ENCODE data around the gene GRAMD4. TPM values are rescaled to one million over a fixed set of nuclear protein-coding genes. Genes with fewer than 3 reads are reported as not detected.
A peak's percentile ranks its signal among the peaks of the same experiment; 100 is the strongest.

Gene GRAMD4
- total and polyA plus RNA-seq, 4 donors, result 16.3 to 67.7 (median 21.2) TPM

DNA sequence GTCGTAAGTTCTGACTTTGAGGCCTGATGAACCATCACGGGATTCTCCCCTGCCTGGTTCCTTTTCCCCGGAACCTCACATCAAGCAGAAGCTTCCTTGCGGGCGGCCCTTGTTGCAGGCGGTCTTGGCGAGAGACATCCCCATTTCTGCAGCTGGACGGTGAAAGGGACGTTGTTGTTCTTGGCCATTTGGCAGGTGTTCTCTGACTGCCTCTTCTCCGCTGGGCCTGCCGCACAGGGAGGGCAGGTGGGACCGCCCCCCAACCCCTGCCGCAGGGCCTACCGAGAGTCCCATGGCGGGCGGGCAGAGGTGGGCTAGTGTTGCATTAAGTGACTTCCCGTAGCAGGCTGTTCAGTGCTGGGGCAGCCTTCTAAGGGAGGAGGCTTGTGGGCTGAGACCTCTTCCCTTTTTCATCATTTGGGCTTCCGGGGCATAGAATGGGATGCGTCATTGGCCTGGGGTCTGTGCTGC, 26.9 kb upstream of the GRAMD4 start:
- 37 to 66% methylated on average over 19 of the region's 19 CpGs for WGBS, 2 donors
- H3K4me3 ChIP-seq, result no peak overlapping the region
- no peaks in the 10 kb centered on the region for H3K36me3 ChIP-seq (ENCODE audit: control insufficient read depth in 4 of 4, insufficient read depth in 4 of 4, low read length in 4 of 4)
- peak overlapping the region; percentile 55 to 82 for H3K27ac ChIP-seq (ENCODE audit: low read depth in 1 of 2, low read length in 1 of 2)
- TF ChIP-seq, protein P1, sequence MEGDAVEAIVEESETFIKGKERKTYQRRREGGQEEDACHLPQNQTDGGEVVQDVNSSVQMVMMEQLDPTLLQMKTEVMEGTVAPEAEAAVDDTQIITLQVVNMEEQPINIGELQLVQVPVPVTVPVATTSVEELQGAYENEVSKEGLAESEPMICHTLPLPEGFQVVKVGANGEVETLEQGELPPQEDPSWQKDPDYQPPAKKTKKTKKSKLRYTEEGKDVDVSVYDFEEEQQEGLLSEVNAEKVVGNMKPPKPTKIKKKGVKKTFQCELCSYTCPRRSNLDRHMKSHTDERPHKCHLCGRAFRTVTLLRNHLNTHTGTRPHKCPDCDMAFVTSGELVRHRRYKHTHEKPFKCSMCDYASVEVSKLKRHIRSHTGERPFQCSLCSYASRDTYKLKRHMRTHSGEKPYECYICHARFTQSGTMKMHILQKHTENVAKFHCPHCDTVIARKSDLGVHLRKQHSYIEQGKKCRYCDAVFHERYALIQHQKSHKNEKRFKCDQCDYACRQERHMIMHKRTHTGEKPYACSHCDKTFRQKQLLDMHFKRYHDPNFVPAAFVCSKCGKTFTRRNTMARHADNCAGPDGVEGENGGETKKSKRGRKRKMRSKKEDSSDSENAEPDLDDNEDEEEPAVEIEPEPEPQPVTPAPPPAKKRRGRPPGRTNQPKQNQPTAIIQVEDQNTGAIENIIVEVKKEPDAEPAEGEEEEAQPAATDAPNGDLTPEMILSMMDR (IDR thresholded peaks at IDR 0.05; ENCODE audit: control extremely low read depth, extremely low read depth), result no peak
- H3K4me1 ChIP-seq (ENCODE audit: control insufficient read depth in 5 of 5, insufficient read depth in 5 of 5, low read length in 5 of 5), result peaks cover 6 to 30% (median 13%) of the 10 kb centered on the region in 5 donors
- H3K27me3 ChIP-seq (ENCODE audit: control insufficient read depth in 3 of 3, insufficient read depth in 3 of 3, low read length in 2 of 3), result no peaks in the 10 kb centered on the region
- no peak for DNase-seq
- H3K9me3 ChIP-seq (ENCODE audit: control insufficient read depth in 4 of 4, insufficient read depth in 3 of 4, low read length in 3 of 4), result no peaks in the 10 kb centered on the region
- H3K9ac ChIP-seq (ENCODE audit: insufficient read depth in 1 of 2, low read length in 2 of 2), result peak overlapping the region in 1 of 2 donors; percentile 47
- peak; percentile 65 for ATAC-seq (ENCODE audit: insufficient read depth, low FRiP score)

DNA sequence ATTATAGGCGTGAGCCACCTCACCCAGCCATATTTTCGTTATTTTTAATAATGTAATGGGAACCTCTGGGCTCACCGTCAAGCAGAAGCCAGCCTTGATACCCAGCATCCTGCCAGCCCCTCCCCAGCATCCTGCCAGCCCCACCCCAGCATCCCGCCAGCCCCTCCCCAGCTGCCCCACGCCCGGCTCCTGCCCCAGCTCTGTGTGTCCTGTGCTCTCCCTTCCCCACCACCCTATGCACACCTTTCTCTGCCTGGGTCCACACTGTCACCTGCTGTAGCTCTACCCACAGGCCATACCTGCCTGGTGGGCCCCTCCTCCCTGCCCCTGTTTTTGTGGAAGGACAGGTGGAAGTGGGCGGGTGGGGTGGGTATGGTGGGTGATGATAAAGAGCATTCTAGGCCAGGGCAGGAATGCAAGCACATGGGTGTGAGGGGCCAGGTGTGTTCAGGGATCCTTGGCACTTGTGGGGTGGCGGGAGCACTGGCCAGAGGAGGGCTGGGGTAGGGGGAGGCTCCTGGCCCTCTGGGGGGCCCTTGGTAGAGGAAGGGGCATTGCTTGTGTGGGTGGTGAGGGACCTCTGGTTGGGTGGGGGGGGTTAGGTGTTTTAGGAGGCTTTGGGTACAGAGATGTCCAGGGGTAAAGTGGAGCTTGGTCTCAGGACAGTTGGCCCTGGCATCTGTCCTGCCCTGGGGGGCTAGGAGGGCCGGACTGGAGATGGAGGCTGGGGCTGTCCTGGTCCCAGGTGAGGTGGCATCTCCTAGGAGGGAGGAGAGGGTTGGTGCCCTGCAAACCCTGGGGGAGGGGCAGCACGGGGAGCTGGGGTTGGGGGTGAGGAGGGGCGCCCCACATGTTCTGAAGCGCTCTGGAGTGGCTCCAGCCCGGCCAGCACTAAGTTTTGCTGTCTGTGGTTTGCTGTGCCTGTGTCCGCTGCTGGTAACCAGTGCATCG, 25.9 kb upstream of the GRAMD4 start:
- no peaks in the 10 kb centered on the region for H3K36me3 ChIP-seq (ENCODE audit: control insufficient read depth in 4 of 4, insufficient read depth in 4 of 4, low read length in 4 of 4)
- no peak for DNase-seq
- H3K4me1 ChIP-seq (ENCODE audit: control insufficient read depth in 5 of 5, insufficient read depth in 5 of 5, low read length in 5 of 5), result peaks cover 6 to 30% (median 13%) of the 10 kb centered on the region in 5 donors
- no peak overlapping the region for H3K9ac ChIP-seq (ENCODE audit: insufficient read depth in 1 of 2, low read length in 2 of 2)
- WGBS, 2 donors, result 80 to 83% methylated on average over 15 of the region's 15 CpGs
- H3K4me3 ChIP-seq, result no peak overlapping the region
- ATAC-seq (ENCODE audit: insufficient read depth, low FRiP score), result no peak
- no peaks in the 10 kb centered on the region for H3K27me3 ChIP-seq (ENCODE audit: control insufficient read depth in 3 of 3, insufficient read depth in 3 of 3, low read length in 2 of 3)
- H3K9me3 ChIP-seq (ENCODE audit: control insufficient read depth in 4 of 4, insufficient read depth in 3 of 4, low read length in 3 of 4), result no peaks in the 10 kb centered on the region
- TF ChIP-seq, protein P1 (IDR thresholded peaks at IDR 0.05; ENCODE audit: control extremely low read depth, extremely low read depth), result no peak
- no peak overlapping the region for H3K27ac ChIP-seq (ENCODE audit: low read depth in 1 of 2, low read length in 1 of 2)

DNA sequence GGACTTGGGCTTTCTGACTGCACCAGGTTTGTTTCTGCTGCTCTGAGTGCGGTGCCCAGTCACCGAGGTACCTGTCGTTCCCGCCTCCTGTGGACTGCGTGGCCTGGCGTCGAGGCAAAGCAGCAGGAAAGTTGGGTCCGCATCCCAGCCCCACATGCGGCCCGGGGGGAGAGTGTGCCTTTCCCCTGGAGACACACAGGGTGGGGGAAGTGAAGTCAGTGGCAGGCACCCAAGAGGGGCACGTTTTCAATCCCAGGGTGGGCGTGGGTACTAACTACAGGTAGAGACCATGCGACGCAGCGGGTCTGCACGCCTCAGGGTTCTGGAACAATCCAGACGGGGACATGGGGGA, 25.3 kb upstream of the GRAMD4 start:
- no peaks in the 10 kb centered on the region for H3K36me3 ChIP-seq (ENCODE audit: control insufficient read depth in 4 of 4, insufficient read depth in 4 of 4, low read length in 4 of 4)

More for the DNA sequence above, 25.3 kb upstream of the GRAMD4 start:
- Histone ChIP-seq H3K4me1 (ENCODE audit: control insufficient read depth in 5 of 5, insufficient read depth in 5 of 5, low read length in 5 of 5) (peaks cover 6 to 25% (median 9%) of the 10 kb centered on the region in 5 donors), H3K9ac (ENCODE audit: insufficient read depth in 1 of 2, low read length in 2 of 2) (no peak overlapping the region), H3K27me3 (ENCODE audit: control insufficient read depth in 3 of 3, insufficient read depth in 3 of 3, low read length in 2 of 3) (no peaks in the 10 kb centered on the region), H3K27ac (ENCODE audit: low read depth in 1 of 2, low read length in 1 of 2) (peak overlapping the region in 1 of 2 donors; percentile 92), H3K4me3 (no peak overlapping the region), H3K9me3 (ENCODE audit: control insufficient read depth in 4 of 4, insufficient read depth in 3 of 4, low read length in 3 of 4) (no peaks in the 10 kb centered on the region)
- 93% methylated on average over 17 of the region's 17 CpGs for WGBS, 2 donors
- no peak for ATAC-seq (ENCODE audit: insufficient read depth, low FRiP score)
- TF ChIP-seq, protein P1 (IDR thresholded peaks at IDR 0.05; ENCODE audit: control extremely low read depth, extremely low read depth), result no peak
- DNase-seq, result no peak

Data from lung (tissue), 12 donors.